Mesenchymal stem cell (in vitro differentiated cells and primary cell): ENCODE results near the gene VPS8.

Source experiments
- DNase-seq: peaks from one replicate; pipeline ENCODE4 v3.0.0-alpha.2; 2013
- H2AFZ ChIP-seq: one replicate; pipeline ENCODE4 v1.6.1; 2013; ENCODE audit warnings: low read depth, mild to moderate bottlenecking, control low read depth, inconsistent platforms, low read length, moderate library complexity
- H2AK5ac ChIP-seq: 2 replicates; pipeline ENCODE4 v1.6.1; 2013; ENCODE audit warnings: low read length, moderate library complexity, mild to moderate bottlenecking, inconsistent platforms; ENCODE audit not compliant: severe bottlenecking
- H2BK120ac ChIP-seq: one replicate; pipeline ENCODE4 v1.6.1; 2013; ENCODE audit warnings: low read depth, mild to moderate bottlenecking, inconsistent platforms, low read length, moderate library complexity
- H2BK12ac ChIP-seq, 2 experiments: one replicate each; pipeline ENCODE4 v1.6.1; 2013; ENCODE audit warnings: inconsistent platforms in 2 of 2, low read length in 2 of 2, mild to moderate bottlenecking in 2 of 2, moderate library complexity in 2 of 2, control low read depth in 1 of 2
- H2BK15ac ChIP-seq: one replicate; pipeline ENCODE4 v1.6.1; 2013; ENCODE audit warnings: mild to moderate bottlenecking, low read depth, inconsistent platforms; ENCODE audit not compliant: poor library complexity, severe bottlenecking
- H2BK5ac ChIP-seq: 2 replicates; pipeline ENCODE4 v1.6.1; 2013; ENCODE audit warnings: low read depth, mild to moderate bottlenecking, low read length, control low read depth, inconsistent platforms; ENCODE audit not compliant: poor library complexity, severe bottlenecking
- H3K14ac ChIP-seq, 2 experiments: one replicate each; pipeline ENCODE4 v1.6.1; 2013; ENCODE audit warnings: inconsistent platforms in 2 of 2, low read length in 2 of 2, control low read depth in 1 of 2, mild to moderate bottlenecking in 1 of 2, moderate library complexity in 1 of 2
- H3K18ac ChIP-seq, 2 experiments: one replicate each; pipeline ENCODE4 v1.6.1; 2013; ENCODE audit warnings: inconsistent platforms in 2 of 2, low read length in 2 of 2, control low read depth in 1 of 2, low read depth in 1 of 2, mild to moderate bottlenecking in 1 of 2
- H3K23ac ChIP-seq, 2 experiments: one replicate each; pipeline ENCODE4 v1.6.1; 2013; ENCODE audit warnings: inconsistent platforms in 2 of 2, low read length in 2 of 2, mild to moderate bottlenecking in 2 of 2, moderate library complexity in 2 of 2, control low read depth in 1 of 2
- H3K27ac ChIP-seq: 2 replicates; pipeline ENCODE4 v1.5.1; 2013; ENCODE audit warnings: mild to moderate bottlenecking, moderate library complexity, low read length, control low read depth, inconsistent platforms; ENCODE audit not compliant: poor library complexity, severe bottlenecking
- H3K27me3 ChIP-seq, 2 experiments: 2 replicates each; pipeline versions ENCODE4 v1.6.1 to v1.7.0; 2013; ENCODE audit warnings: low read length in 2 of 2, mild to moderate bottlenecking in 2 of 2, moderate library complexity in 2 of 2, control low read depth in 1 of 2, inconsistent platforms in 1 of 2; ENCODE audit not compliant: control insufficient read depth in 1 of 2, insufficient read depth in 1 of 2
- H3K36me3 ChIP-seq, 2 experiments: 2 replicates each; pipeline versions ENCODE4 v1.6.1 to v1.7.0; 2013; ENCODE audit warnings: low read length in 2 of 2, control low read depth in 1 of 2, inconsistent platforms in 1 of 2, low read depth in 1 of 2, mild to moderate bottlenecking in 1 of 2; ENCODE audit not compliant: insufficient read depth in 2 of 2, control insufficient read depth in 1 of 2
- H3K4ac ChIP-seq, 2 experiments: one replicate each; pipeline ENCODE4 v1.6.1; 2013; ENCODE audit warnings: inconsistent platforms in 2 of 2, low read length in 2 of 2, mild to moderate bottlenecking in 2 of 2, moderate library complexity in 2 of 2, control low read depth in 1 of 2, low read depth in 1 of 2
- H3K4me1 ChIP-seq: 2 replicates; pipeline ENCODE4 v1.6.1; 2013; ENCODE audit warnings: low read depth, low read length, control low read depth; ENCODE audit not compliant: control insufficient read depth, insufficient read depth
- H3K4me2 ChIP-seq: 2 replicates; pipeline ENCODE4 v1.6.1; 2013; ENCODE audit warnings: low read length, mild to moderate bottlenecking, inconsistent platforms; ENCODE audit not compliant: poor library complexity, severe bottlenecking
- H3K4me3 ChIP-seq, 2 experiments: 2 replicates each; pipeline versions ENCODE4 v1.5.1 to v1.7.0; 2013; ENCODE audit warnings: low read length in 2 of 2, mild to moderate bottlenecking in 2 of 2, control low read depth in 1 of 2, low read depth in 1 of 2; ENCODE audit not compliant: insufficient read depth in 1 of 2
- H3K79me1 ChIP-seq: replicated peaks from 2 replicates; pipeline ENCODE4 v1.6.1; 2013; ENCODE audit warnings: mild to moderate bottlenecking, control low read depth, low read length, inconsistent platforms; ENCODE audit not compliant: poor library complexity, severe bottlenecking
- H3K9ac ChIP-seq: 2 replicates; pipeline ENCODE4 v1.7.0; 2013; ENCODE audit warnings: mild to moderate bottlenecking, low read length, moderate library complexity
- H3K9me3 ChIP-seq: 2 replicates; pipeline ENCODE4 v1.7.0; 2013; ENCODE audit warnings: mild to moderate bottlenecking, low read length; ENCODE audit not compliant: control insufficient read depth
- H4K8ac ChIP-seq: one replicate; pipeline ENCODE4 v1.6.1; 2013; ENCODE audit warnings: inconsistent platforms, mild to moderate bottlenecking, low read length, moderate library complexity
- H4K91ac ChIP-seq: one replicate; pipeline ENCODE4 v1.6.1; 2013; ENCODE audit warnings: mild to moderate bottlenecking, low read length, inconsistent platforms
- WGBS: methylation state at CpG from one replicate; pipeline ENCODE4 v1.1.7; 2013; ENCODE audit warnings: mixed read lengths; 5-methylcytosine and 5-hydroxymethylcytosine counted together

VPS8 gene

GRCh38 chr3:184781801-184782200, 30.2 kb upstream of the VPS8 start:
- Histone ChIP-seq H2BK12ac (no peak overlapping the region), H3K36me3 (no peaks in the 10 kb centered on the region), H3K9ac (no peak overlapping the region), H2BK5ac (no peak overlapping the region), H2AFZ (no peak overlapping the region), H3K4me3 (no peak overlapping the region), H4K8ac (no peak overlapping the region), H3K9me3 (no peaks in the 10 kb centered on the region), H3K4me1 (peaks cover 13% of the 10 kb centered on the region), H3K27me3 (peaks cover 5 to 18% of the 10 kb centered on the region in 2 experiments), H2BK120ac (no peak overlapping the region), H3K23ac (no peak overlapping the region), H3K18ac (no peak overlapping the region), H3K4ac (no peak overlapping the region), H2BK15ac (no peak overlapping the region), H3K14ac (no peak overlapping the region), H3K4me2 (no peak overlapping the region), H3K27ac (no peak overlapping the region), H3K79me1 (no peaks in the 10 kb centered on the region), H2AK5ac (no peak overlapping the region), H4K91ac (no peak overlapping the region)
- DNase-seq = no peak
- WGBS = 96% methylated on average over 3 of the region's 4 CpGs

- no peaks in the 10 kb centered on the region for H3K36me3 ChIP-seq
- no peak overlapping the region for H3K4ac ChIP-seq
- no peak overlapping the region for H2AFZ ChIP-seq
- H3K4me3 ChIP-seq = no peak overlapping the region
- no peak overlapping the region for H2AK5ac ChIP-seq
- no peak overlapping the region for H3K4me2 ChIP-seq
- H2BK120ac ChIP-seq = no peak overlapping the region
- H3K27me3 ChIP-seq = peaks cover 5 to 15% of the 10 kb centered on the region in 2 experiments
- no peak overlapping the region for H3K23ac ChIP-seq
- H4K8ac ChIP-seq = no peak overlapping the region
- DNase-seq = no peak
- no peak overlapping the region for H3K14ac ChIP-seq
- no peak overlapping the region for H2BK12ac ChIP-seq
- peaks cover 10% of the 10 kb centered on the region for H3K4me1 ChIP-seq
- 95% methylated on average over 7 of the region's 7 CpGs for WGBS
- no peak overlapping the region for H4K91ac ChIP-seq
- no peaks in the 10 kb centered on the region for H3K9me3 ChIP-seq
- H3K27ac ChIP-seq = no peak overlapping the region
- H2BK15ac ChIP-seq = no peak overlapping the region
- no peak overlapping the region for H2BK5ac ChIP-seq
- H3K79me1 ChIP-seq = no peaks in the 10 kb centered on the region
- H3K9ac ChIP-seq = no peak overlapping the region
- no peak overlapping the region for H3K18ac ChIP-seq
These were observed 28.6 kb upstream of the VPS8 start for GRCh38 chr3:184783319-184783718.

- no peak for DNase-seq
- H2AFZ ChIP-seq = no peak overlapping the region
- no peak overlapping the region for H4K8ac ChIP-seq
- no peak overlapping the region for H3K18ac ChIP-seq
- H2BK15ac ChIP-seq = no peak overlapping the region
- H3K9me3 ChIP-seq = no peaks in the 10 kb centered on the region
- H3K9ac ChIP-seq = no peak overlapping the region
- no peak overlapping the region for H2BK12ac ChIP-seq
- no peak overlapping the region for H3K4me2 ChIP-seq
- no peaks in the 10 kb centered on the region for H3K79me1 ChIP-seq
- H4K91ac ChIP-seq = no peak overlapping the region
- no peak overlapping the region for H3K27ac ChIP-seq
- no peak overlapping the region for H3K4ac ChIP-seq
- no peak overlapping the region for H3K23ac ChIP-seq
- no peak overlapping the region for H2BK120ac ChIP-seq
- peaks cover 2 to 3% of the 10 kb centered on the region in 2 experiments for H3K27me3 ChIP-seq
- WGBS = 84% methylated on average over 13 of the region's 13 CpGs
- H3K4me3 ChIP-seq = no peak overlapping the region
- no peaks in the 10 kb centered on the region for H3K36me3 ChIP-seq
- H3K4me1 ChIP-seq = peaks cover 12% of the 10 kb centered on the region
- H2AK5ac ChIP-seq = peak overlapping the region; percentile 28
- no peak overlapping the region for H2BK5ac ChIP-seq
- no peak overlapping the region for H3K14ac ChIP-seq
These were observed 27.1 kb upstream of the VPS8 start for GRCh38 chr3:184784731-184785500.

GRCh38 chr3:184785890-184786279, 26.1 kb upstream of the VPS8 start:
- H3K9me3 ChIP-seq = no peaks in the 10 kb centered on the region
- H3K4me3 ChIP-seq = peak overlapping the region in 1 of 2 experiments; percentile 75
- DNase-seq = no peak
- H3K27ac ChIP-seq = peak overlapping the region; percentile 76
- 88% methylated on average over 12 of the region's 12 CpGs for WGBS
- H3K9ac ChIP-seq = peak overlapping the region; percentile 79
- no peak overlapping the region for H2AFZ ChIP-seq
- H3K23ac ChIP-seq = no peak overlapping the region
- no peak overlapping the region for H2AK5ac ChIP-seq
- no peak overlapping the region for H3K18ac ChIP-seq
- H3K4me2 ChIP-seq = no peak overlapping the region
- H3K27me3 ChIP-seq = peaks cover 0 to 4% of the 10 kb centered on the region in 2 experiments
- H2BK12ac ChIP-seq = no peak overlapping the region
- no peak overlapping the region for H4K91ac ChIP-seq
- no peak overlapping the region for H2BK120ac ChIP-seq
- no peak overlapping the region for H4K8ac ChIP-seq
- no peaks in the 10 kb centered on the region for H3K36me3 ChIP-seq
- no peak overlapping the region for H2BK15ac ChIP-seq
- no peak overlapping the region for H2BK5ac ChIP-seq
- no peaks in the 10 kb centered on the region for H3K79me1 ChIP-seq
- H3K14ac ChIP-seq = no peak overlapping the region
- H3K4ac ChIP-seq = no peak overlapping the region
- H3K4me1 ChIP-seq = peaks cover 12% of the 10 kb centered on the region
